Kidney epithelial cell (primary cell): ENCODE measurements around the gene SPON1. TPM values are rescaled to one million over a fixed set of nuclear protein-coding genes. Genes with fewer than 3 reads are reported as not detected.
"Not testable (repeated sequence)": the region's sequence is repeated elsewhere in the genome, so short reads cannot be mapped to it uniquely, and the experiment has no call there.

Experiments
- DNase-seq: peaks from one replicate; pipeline ENCODE4 v3.0.0-alpha.2; 2010; ENCODE audit warnings: low read depth
- H3K27me3 ChIP-seq: 2 replicates; pipeline ENCODE4 v1.6.0; 2011; ENCODE audit warnings: low read length; ENCODE audit not compliant: control insufficient read depth, insufficient read depth
- H3K36me3 ChIP-seq: 2 replicates; pipeline ENCODE4 v1.5.1; 2011; ENCODE audit warnings: low read length; ENCODE audit not compliant: control insufficient read depth, insufficient read depth
- H3K4me3 ChIP-seq: 2 replicates; pipeline ENCODE4 v1.5.1; 2011; ENCODE audit warnings: low read depth, mild to moderate bottlenecking, control low read depth, low read length
- total RNA-seq: library from RNA; depleted of rRNA; stranded (reverse); fragments of >200 nt; gene quantifications from 2 replicates; pipeline ENCODE4 v1.2.3, GENCODE V29; 2015
- TF ChIP-seq, protein P1 (sequence below): IDR thresholded peaks from 2 replicates; pipeline ENCODE4 v1.5.1; 2011; ENCODE audit warnings: mild to moderate bottlenecking, moderate library complexity, low read length, control low read depth, inconsistent platforms; ENCODE audit not compliant: insufficient read depth, poor library complexity, severe bottlenecking

SPON1 gene
- total RNA-seq, 1 donor from 2014 or later: 3.7 TPM

DNA sequence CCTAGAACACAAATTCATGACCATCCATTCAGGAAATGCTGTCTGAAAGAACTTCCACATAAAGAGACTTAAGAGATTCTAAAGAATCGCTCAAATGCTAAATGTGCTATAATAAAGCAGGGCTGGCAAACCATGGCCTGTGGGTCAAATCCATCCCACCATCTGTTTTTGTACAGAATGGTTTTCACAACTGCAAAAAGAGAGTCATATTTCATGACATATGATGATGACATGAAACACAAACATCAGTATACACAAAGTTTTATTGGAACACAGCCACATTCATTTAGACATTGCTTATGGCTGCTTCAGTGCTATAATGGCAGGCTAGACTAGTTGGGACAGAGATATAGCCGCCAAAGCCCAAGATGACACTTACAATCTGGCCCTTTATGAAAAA lies 311.4 kb downstream of the SPON1 start:
- no peak for DNase-seq
- TF ChIP-seq, protein P1, sequence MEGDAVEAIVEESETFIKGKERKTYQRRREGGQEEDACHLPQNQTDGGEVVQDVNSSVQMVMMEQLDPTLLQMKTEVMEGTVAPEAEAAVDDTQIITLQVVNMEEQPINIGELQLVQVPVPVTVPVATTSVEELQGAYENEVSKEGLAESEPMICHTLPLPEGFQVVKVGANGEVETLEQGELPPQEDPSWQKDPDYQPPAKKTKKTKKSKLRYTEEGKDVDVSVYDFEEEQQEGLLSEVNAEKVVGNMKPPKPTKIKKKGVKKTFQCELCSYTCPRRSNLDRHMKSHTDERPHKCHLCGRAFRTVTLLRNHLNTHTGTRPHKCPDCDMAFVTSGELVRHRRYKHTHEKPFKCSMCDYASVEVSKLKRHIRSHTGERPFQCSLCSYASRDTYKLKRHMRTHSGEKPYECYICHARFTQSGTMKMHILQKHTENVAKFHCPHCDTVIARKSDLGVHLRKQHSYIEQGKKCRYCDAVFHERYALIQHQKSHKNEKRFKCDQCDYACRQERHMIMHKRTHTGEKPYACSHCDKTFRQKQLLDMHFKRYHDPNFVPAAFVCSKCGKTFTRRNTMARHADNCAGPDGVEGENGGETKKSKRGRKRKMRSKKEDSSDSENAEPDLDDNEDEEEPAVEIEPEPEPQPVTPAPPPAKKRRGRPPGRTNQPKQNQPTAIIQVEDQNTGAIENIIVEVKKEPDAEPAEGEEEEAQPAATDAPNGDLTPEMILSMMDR: no peak
- H3K4me3 ChIP-seq: no peak overlapping the region
- H3K36me3 ChIP-seq: no peaks in the 10 kb centered on the region
- no peaks in the 10 kb centered on the region for H3K27me3 ChIP-seq

DNA sequence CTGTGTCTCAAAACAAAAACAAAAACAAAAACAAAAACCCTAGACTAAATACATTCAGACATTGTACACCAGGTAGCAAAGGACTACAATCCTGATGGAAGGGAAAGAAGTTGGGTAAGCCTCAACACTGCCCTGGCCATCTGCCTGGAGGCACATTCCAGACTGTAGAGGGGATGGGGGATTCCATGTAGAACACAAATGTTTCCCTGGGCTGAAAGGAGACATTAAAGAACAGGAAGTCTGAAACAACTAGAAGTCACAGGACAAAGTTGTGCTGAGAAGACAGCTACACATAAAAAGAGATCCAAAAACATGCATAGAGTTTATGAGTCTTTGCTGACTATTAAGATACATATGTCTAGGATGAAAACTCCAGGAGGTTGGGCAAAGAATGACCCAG lies 312.6 kb downstream of the SPON1 start:
- H3K4me3 ChIP-seq: no peak overlapping the region
- TF ChIP-seq, protein P1: no peak
- no peaks in the 10 kb centered on the region for H3K36me3 ChIP-seq
- no peak for DNase-seq
- no peaks in the 10 kb centered on the region for H3K27me3 ChIP-seq

DNA sequence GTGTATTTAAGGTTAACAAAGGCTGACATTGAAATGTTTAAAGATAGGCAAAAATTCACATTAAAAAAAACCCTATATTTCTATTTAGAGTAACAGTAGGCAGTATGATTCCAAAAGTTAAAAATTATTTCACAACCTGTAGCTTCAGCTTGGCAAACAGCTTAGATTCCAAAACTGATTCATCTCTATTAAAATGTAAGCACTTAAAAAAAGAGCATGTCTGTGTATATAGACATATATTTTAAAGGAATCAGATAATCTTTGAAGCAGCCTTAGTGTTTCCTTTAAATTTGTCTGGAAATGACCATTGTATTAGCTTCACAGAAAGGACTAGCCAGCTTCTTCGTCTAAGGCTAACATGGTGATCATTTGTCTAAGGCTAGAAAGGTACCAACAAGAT lies 316.3 kb downstream of the SPON1 start:
- H3K27me3 ChIP-seq, H3K36me3 ChIP-seq, DNase-seq, H3K4me3 ChIP-seq: not testable (repeated sequence)

DNA sequence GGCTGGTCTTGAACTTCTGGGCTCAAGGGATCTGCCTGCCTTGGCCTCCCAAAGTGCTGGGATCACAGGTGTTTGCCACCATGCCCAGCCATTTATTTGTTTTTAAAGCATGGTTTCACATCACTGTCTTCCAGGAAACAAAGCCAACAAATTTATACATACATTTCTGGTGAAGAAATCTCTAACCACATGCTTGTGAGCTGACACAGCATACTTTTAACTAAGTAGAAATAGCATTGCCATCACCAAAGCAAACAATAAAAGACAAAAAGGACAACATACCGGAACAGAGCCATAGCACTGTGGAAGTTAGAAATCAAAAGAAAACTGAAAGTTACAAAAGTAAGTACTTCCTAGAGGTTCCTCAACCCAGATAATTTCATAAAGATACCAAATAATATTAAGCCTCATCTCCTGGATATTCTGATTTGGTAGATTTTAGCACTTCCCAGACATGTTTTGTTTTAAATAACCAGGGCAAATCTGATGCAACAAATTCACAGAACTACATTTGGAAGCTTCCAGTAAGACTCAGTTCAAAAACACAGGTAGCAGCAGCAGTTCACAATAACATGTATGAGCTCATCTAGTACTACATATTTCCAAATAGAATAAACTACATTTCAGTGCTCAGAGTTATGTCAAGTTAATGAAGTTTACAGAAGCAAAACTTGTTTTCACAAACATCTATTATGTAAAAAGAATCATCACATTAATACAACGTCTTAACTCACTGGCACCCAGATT lies 325.8 kb downstream of the SPON1 start:
- H3K27me3 ChIP-seq: no peaks in the 10 kb centered on the region
- no peak overlapping the region for H3K4me3 ChIP-seq
- DNase-seq: peak; percentile 72
- TF ChIP-seq, protein P1: no peak
- H3K36me3 ChIP-seq: peaks cover 2% of the 10 kb centered on the region

DNA sequence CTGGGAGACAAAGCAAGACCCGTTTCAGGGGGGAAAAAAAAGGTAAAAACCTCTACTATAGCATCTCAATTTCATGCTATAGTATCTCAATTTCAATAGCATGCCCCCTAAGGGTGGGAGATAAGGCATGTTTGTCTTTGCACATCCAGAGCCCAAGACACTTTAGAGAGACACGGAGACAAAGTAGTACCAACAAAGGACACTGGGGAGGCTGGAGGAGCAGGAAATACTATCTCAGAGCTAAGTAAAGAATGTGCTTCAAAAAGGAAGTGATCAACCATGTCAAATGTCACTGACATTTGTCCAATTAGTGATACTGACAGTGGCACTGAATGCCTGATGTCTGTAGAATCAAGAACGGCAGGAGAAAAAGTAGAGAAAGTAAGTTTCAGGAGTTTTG lies 327.9 kb downstream of the SPON1 start:
- Histone ChIP-seq H3K36me3 (peaks cover 2% of the 10 kb centered on the region), H3K4me3 (no peak overlapping the region), H3K27me3 (no peaks in the 10 kb centered on the region)
- no peak for DNase-seq
- TF ChIP-seq, protein P1: no peak

DNA sequence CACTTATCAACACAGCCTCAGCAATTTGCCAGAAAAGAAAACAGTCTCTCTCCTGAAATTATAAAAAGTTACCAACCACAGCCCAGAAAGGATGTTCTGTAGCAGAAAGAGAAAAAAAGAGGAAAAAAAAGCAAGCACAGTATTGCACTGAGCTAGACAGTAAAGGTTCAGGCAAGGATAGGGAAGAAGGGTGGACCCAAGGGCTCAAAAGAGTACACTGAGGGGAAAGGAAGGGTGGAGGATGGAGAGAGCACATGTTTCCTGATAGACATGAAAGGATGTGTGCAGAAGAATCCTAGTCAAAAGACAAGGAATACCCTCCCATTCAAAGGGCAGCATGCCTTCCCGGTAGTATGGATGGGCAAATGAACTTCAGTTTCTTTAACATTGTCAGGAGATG lies 337.4 kb downstream of the SPON1 start:
- Histone ChIP-seq H3K27me3 (no peaks in the 10 kb centered on the region), H3K4me3 (no peak overlapping the region), H3K36me3 (no peaks in the 10 kb centered on the region)
- DNase-seq: no peak
- TF ChIP-seq, protein P1: no peak
